A172 (cell line): Measurements from ENCODE around the gene PNMA8A. TPM values are rescaled to one million over a fixed set of nuclear protein-coding genes. Genes with fewer than 3 reads are reported as not detected.
A peak's percentile ranks its signal among the peaks of the same experiment; 100 is the strongest.
"Not testable (repeated sequence)": the region's sequence is repeated elsewhere in the genome, so short reads cannot be mapped to it uniquely, and the experiment has no call there.

ENCODE experiments used
- DNase-seq: peaks from one replicate; pipeline ENCODE4 v3.0.0-alpha.2; 2015; ENCODE audit warnings: low spot score
- total RNA-seq: library from RNA; depleted of rRNA; stranded (reverse); fragments of >200 nt; shearing (Covaris generic); gene quantifications from 2 replicates; pipeline ENCODE4 v1.2.3, GENCODE V29; 2014; rRNA removed

PNMA8A gene, protein sequence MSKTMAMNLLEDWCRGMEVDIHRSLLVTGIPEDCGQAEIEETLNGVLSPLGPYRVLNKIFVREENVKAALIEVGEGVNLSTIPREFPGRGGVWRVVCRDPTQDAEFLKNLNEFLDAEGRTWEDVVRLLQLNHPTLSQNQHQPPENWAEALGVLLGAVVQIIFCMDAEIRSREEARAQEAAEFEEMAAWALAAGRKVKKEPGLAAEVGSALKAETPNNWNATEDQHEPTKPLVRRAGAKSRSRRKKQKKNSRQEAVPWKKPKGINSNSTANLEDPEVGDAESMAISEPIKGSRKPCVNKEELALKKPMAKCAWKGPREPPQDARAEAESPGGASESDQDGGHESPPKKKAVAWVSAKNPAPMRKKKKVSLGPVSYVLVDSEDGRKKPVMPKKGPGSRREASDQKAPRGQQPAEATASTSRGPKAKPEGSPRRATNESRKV
- not detected in 2 replicates for total RNA-seq

GRCh38 chr19:46471116-46471733 lies at the start of gene PNMA8A:
Gene PNMA8A, minus strand, starts transcription at chr19:46471563. Its CDS starts 528 bp downstream, at chr19:46471035.
- no peak for DNase-seq

DNA sequence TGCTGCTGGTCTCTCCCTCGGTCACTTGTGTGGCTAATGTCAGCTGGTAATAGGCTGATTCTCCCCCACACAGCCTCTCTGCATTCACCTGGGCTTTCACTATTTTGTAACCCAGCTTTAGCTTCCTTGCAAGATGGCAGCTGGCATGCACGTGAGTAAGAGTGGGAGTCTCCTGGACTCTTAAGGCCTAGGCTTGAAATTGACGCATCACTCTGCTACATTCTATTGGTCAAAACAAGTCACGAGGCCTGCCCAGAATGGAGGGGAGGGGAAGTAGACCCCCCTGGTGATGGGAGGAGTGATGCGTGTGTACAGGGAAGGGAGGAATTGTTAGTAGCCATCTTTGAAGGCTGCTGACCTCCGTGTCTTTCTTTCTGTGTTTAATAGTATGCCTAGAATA lies 49.3 kb upstream of the PNMA8A start:
- no peak for DNase-seq

GRCh38 chr19:46517471-46517870 lies 46.1 kb upstream of the PNMA8A start:
- no peak for DNase-seq

- peak; percentile 17 for DNase-seq
These were observed 44.6 kb upstream of the PNMA8A start for GRCh38 chr19:46515879-46516350.

- DNase-seq = no peak
These were observed 43.9 kb upstream of the PNMA8A start for GRCh38 chr19:46515290-46515609.

- DNase-seq = no peak
These were observed 43.4 kb upstream of the PNMA8A start for GRCh38 chr19:46514589-46515289.

DNA sequence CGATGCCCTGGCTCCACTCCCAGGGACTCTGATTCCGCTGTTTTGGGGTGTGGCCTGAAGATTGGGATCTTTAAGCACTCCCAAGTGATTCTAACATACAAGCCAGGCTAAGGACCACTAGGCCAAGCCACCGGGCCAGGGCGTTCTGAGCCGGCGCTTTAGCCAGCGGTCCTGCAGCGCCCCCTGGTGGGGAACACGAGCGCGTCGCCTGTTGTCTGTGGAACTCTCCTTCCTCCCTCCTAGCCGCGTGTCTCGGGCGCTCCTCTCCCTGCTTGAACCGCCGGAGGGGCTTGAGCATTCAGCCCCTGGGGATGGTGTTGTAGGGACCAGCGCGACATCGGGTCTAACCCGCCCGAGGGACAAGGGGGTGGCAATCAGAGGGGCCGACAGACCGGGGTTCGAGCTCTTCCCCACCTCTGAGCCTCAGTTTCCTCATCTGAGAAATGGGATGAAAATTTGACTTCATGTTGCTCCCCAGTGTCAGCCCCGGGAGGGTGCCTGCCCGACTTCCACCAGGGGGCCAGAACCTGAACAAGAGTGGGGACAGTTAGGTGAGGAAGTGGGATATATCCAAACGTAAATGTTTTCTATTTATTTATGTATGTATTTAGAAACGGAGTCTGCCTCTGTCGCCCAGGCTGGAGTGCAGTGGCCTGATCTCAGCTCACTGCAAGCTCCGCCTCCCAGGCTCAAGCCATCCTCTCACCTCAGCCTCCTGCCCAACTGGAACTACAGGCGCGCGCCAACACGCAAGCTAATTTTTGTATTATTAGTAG lies 42.3 kb upstream of the PNMA8A start:
- peak; percentile 42 for DNase-seq

- DNase-seq = no peak
These were observed 39.9 kb upstream of the PNMA8A start for GRCh38 chr19:46511237-46511636.

DNA sequence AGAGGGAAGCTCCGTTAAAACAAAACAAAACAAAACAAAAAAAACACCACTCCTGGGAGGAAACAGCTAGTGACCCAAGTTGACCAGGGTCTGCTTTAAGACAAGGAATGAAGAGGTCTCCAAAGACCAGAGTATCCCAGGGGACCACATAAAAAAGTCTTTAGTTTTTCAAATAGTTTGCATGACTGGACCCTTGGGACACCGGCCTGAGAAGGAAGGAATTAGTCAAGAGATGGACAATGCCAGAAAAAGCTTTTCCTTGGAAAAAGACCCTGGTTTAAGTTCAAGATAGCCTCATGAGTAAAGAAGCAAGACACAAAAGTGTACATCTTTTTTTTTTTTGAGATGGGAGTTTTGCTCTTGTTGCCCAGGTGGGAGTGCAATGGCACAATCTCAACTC lies 36.8 kb upstream of the PNMA8A start:
- DNase-seq = no peak

DNA sequence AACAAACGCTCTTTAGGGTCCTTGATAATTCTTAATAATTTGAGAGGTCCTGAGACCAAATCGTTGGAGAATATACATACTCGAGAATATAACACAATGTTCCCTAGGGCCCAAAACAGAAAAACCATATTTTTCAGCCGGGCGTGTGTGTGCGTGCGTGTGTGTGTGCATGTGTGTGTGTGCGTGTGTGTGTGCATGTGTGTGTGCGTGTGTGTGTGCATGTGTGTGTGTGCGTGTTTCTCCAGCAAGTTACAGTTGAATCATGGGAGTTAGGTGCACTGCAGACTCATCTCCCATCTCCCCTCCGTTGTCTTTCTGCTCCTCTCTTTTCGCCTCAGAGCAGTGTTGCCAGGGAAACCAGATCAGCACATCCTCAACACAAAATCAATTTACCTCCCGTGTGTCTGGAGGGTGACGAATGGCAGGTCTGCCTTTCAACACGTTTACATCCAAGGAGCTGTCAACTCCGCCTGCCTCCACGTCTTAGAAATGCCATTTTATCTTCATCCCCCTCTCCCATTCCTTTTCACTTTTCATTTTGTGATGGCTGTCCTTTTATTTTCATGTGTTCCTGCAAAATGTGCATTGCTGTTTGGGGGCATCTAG lies 32.6 kb upstream of the PNMA8A start:
- no peak for DNase-seq

- DNase-seq = no peak
These were observed 31.5 kb upstream of the PNMA8A start for GRCh38 chr19:46502891-46503290.

DNA sequence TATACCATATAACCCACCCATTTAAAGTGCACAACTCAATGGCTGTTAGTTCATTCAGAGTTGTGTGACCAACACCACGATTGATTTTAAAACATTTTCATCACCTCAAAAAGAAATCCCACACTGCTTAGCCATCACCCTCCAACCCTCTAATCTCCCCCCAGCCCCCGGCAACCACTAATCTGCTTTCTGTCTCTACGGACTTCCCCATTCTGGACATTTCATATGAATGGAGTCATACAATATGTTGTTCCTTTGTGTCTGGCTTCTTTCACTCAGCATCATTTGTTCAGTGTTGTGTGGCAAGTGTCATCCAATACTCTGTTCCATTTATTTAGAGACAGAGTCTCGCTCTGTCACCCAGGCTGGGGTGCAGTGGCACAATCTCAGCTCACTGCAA lies 28.3 kb upstream of the PNMA8A start:
- DNase-seq = no peak

GRCh38 chr19:46497773-46498172 lies 26.4 kb upstream of the PNMA8A start:
- no peak for DNase-seq

GRCh38 chr19:46496886-46497285 lies 25.5 kb upstream of the PNMA8A start:
- not testable (repeated sequence) for DNase-seq

- no peak for DNase-seq
These were observed 24.9 kb upstream of the PNMA8A start for GRCh38 chr19:46496304-46496703.

DNA sequence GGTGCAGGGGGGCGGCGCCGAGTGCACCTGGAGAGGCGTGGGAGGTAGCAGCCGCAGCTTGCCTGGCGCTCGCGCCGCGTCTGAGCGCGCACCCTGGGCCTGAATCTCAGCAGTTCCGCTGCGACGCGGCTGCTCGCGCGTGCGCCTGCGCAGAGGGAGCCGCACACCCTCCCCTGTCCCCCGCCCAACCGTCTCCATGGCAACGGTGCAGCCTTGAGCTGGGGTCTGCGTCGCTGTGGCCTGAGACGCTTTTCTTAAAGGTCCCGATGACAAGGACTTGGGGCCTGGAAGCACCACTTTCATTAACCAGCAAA lies 24.4 kb upstream of the PNMA8A start, which contains the start of gene PNMA8B:
PNMA8B (minus strand) TSS at position 82 of the 314 bp plus-strand sequence. CDS start 402 bp downstream, outside the sequence.
- no peak for DNase-seq

GRCh38 chr19:46494941-46495785 lies 23.8 kb upstream of the PNMA8A start:
- DNase-seq = no peak

- no peak for DNase-seq
These were observed 23.0 kb upstream of the PNMA8A start for GRCh38 chr19:46494146-46494940.
